ENCODE results near the gene REM2. TPM values are rescaled to one million over a fixed set of nuclear protein-coding genes. Genes with fewer than 3 reads are reported as not detected.
A peak's percentile ranks its signal among the peaks of the same experiment; 100 is the strongest.
"Not testable (repeated sequence)": the region's sequence is repeated elsewhere in the genome, so short reads cannot be mapped to it uniquely, and the experiment has no call there.

Gene REM2
- total RNA-seq, 1 experiment from 2014 or later = not detected

DNA sequence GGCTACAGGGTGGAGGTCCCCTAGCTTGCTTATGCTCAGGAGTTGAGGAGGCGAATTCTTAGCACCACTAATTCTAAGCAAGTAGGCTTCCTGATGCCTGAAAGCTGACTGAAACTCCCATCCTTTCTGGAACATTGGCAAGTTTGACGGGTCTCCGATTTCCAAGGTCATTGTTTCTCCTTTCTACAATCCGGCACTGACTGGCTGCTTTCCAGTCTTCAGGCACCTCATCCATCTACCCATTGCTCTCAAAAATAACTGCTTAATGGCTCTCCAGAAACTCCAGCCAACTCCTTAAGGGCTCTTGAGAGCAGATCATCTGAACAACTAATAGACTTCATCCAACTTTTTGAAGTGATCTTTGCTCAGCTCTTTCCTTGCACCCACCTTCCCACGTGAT is 13.3 kb downstream of the REM2 start:
- DNase-seq (ENCODE audit: low spot score) = no peak

DNA sequence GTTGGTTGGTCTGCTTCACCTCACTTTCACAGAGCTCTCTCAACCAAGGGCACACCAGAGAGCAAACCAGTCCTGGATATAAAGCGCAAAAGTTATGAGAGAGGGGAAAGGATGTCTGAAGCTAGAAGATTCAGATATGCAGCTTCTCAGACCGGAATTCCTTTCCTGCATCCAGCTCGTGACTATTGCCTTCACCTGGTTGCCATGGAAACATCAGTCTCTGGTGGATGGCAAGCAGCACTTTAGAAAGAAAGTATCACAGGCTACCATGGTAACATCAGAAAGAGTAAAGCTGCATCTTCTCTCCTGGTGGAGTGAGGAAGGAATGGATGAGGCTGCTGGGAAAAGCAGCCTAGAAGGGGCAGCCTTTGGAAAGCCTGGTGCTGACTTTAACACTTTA is 13.7 kb downstream of the REM2 start:
- DNase-seq (ENCODE audit: low spot score) = no peak

DNA sequence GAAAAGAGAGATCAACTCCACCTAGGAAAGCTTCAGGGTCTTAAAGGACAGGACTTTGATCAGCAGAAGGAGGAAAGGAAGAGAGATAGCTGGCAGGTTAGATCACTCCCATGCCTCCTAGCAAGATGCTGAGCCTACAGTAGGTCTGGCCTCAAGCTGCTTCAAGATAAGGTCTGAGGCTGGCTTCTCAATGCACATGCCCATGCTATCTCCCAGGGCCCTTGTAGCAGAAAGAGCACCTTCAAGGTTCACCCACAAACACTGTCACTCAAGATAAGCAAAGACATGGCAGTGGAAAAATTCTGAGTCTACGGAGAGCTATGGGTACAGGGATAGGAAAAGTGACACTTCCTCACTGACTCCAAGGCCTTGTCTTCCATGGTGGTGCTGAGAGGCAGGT is 14.3 kb downstream of the REM2 start:
- no peak for DNase-seq (ENCODE audit: low spot score)

DNA sequence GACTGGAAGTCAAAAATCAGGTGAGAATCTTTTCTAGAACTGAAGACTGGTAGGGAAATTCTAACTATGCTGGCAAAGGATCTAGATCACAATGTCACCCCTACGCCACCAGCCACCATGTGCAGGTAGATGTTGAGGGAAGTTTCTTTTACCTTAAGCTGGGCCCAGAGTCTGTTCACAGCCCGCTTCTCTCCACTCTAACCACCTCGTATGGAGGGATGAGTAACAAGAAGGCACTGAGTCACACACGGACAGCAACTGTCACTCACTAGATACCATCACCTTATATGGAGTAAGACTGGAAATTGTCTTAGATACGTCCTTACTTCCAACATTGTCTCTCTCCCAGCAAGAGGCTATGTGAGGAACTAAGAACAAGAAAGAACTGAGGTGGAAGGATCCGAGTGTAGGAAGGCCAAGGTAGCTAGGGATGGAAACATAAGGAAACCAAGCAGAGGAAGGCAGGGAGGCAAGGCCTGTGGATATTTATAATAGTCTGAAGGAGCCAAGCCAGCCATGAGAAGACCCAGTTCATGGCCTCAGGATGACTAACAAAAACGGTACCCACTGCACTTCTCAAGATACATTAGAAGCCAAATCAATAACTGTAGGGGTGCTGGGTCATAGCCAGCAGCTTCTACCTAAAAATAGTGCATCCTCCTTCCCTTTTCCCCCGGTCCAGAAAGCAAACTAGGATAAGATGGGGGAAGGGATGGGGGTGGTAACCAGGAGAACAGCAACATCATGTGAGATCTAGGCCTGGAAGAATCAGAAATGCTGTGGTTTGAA is 15.5 kb downstream of the REM2 start:
- DNase-seq (ENCODE audit: low spot score) = peak; percentile 30

DNA sequence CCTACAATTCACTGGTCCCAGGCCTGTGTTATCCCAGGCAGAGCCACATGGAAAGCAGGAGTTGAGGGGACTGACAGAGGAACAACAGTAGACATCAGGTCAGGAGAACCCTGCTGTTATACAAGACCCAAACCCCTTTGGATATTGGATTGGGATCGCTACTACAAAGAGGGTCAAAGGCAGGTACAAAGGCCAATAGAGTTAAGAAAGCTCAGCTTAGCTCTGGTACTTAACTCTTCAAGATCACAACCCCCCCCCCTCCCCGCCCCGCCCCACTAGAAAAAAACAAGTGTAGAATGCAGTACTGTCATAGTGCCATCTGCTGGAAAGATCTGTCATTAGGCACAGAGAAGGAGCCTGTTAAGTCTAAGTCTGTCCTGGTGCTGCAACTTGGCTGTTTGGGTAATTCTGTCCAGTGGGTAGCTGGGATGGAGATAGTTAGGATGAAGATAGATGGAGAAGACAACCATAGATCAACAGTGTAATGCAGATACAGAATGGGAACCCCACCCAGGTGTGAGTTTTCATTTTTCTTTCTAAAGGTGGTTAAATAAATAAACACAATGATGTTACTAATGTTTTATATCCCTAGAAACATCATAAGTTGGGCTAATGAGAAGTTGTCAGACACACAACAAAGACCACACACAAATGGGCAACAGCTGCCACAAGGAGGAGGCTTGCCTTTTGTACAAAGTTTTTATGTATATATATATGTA is 17.2 kb downstream of the REM2 start:
- peak; percentile 49 for DNase-seq (ENCODE audit: low spot score)

DNA sequence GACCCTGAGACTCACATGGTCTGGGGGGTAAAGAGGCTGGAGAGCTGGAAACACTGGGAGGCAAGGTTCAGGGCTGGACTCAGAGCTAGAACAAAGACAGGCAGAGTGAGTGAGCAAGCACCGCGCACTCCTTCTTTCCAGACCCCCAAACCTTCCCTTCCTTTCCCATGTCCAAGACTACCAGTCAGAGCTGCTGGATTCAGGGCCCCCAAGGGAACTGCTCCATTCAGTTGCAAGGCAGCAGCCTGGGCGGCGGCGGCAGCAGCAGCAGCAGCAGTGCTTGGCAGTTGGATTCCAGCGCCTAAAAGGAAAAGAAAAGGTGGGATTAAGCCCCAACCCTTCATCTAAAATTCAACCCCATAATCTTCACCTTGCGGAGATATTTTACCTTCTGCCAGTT is 18.8 kb downstream of the REM2 start:
- no peak for DNase-seq (ENCODE audit: low spot score)

DNA sequence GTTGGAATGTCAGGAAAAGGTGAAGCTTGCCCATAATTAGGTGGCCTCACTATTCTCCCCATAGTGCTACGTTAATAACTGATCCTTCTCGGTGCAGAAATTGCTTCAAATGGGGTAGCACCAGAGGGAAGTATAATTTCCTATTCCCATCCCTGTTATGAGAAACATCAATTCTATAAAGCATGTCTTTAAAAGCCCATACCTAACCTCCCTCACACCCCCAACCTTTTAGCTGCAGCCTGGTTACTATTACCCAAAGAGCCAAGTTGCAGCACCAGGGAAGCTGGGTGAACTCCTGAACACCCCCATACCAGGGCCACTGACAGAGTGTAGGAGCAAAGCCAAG is 20.7 kb downstream of the REM2 start:
- no peak for DNase-seq (ENCODE audit: low spot score)

DNA sequence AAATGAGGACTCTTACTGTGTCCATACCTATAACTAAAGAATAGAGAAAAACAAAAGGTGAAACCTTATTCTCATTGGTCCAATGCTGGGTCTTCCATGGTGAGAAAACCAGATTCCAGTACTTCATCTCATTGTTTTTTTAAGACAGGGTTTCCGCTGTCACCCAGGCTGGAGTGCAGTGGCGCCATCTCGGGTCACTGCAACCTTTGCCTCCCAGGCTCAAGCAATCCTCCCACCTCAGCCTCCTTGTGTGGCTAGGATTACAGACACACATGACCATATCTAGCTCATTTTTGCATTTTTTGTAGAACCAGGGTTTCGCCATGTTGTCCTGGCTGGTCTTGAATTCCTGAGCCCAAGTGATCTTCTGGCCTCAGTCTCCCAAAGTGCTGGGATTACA is 22.6 kb downstream of the REM2 start:
- DNase-seq (ENCODE audit: low spot score) = no peak

DNA sequence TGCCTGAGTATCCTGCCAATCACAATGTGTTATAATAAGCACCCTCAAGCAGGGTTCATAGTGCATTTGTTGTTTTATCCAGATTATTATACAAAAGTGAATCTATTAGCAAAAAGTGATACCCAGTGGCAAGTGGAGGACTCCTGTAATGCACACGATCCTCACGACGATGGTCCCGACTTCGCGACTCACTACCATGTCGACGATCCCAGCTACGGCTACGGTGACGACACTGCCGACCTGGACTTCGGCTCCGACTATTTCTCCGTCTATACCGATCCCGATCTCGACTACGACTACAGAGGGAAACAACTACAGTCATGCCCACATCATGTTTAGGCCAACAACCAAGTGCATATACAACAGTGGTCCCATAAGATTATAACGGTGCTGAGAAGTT is 23.1 kb downstream of the REM2 start:
- DNase-seq (ENCODE audit: low spot score) = no peak

DNA sequence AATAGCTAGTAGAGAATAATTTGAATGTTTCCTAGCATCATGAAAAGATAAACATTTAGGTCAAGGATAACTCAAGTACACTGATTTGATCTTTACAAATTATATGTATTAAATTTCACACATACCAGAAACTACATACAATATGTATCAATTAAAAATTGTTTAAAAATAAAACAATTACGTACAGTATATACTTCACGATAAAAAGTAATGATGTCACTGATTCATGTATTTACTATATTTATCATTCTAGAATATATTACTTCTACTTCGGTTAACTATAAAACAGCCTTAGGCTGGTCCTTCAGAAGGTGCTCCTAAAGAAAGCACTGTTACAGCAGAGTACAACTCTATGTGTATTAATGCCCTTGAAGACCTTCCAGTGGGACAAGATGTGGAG is 24.4 kb downstream of the REM2 start:
- DNase-seq (ENCODE audit: low spot score) = no peak

DNA sequence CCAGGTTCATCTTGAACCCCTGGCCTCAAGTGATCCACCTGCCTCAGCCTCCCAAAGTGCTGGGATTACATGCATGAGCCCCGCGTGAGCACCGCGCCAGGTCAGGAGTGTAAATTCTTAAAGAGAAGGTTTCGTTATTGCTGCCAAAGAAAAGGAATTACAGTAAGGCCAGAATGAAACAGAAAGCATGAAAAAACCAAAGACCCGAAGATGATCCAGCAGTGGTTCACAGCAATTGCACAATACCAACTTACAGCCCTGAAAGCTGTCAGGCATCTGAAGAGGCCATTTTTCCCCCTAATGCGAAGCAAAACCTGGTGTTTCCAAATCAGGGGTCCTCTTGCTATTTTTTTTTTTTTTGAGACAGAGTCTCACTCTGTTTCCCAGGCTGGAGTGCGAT is 25.6 kb downstream of the REM2 start:
- DNase-seq (ENCODE audit: low spot score) = no peak

DNA sequence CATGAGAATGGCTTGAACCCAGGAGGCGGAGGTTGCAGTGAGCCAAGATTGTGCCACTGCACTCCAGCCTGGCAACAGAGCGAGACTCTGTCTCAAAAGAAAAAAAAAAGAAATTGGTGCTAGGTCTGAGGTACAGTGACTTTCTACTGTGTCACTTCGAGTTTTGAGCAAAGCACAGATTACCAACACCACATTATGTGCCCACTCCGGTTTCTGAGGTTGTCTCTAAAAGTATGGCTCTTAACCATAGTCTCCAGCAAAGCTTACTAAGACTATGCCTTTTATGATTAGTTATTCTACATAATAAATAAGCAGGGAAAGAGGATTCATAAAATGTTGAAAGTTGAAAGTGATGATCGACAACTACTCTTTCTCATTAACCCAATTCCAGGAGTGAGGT is 27.9 kb downstream of the REM2 start:
- no peak for DNase-seq (ENCODE audit: low spot score)

DNA sequence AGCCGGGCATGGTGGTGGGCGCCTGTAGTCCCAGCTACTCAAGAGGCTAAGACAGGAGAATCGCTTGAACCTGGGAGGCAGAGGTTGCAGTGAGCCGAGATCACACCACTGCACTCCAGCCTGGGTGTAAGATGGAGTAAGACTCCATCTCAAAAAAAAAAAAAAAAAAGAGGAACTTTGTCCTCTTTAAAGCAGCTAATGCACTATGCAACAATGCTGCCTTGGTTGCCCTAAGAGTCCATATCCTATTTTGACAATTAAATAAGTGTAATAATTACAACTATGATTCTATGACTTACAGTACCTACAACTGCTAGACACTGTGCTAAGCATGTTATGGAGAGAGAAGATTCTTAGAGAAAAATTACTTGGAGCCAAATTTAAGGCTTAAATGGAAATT is 31.8 kb downstream of the REM2 start:
- not testable (repeated sequence) for DNase-seq (ENCODE audit: low spot score)

DNA sequence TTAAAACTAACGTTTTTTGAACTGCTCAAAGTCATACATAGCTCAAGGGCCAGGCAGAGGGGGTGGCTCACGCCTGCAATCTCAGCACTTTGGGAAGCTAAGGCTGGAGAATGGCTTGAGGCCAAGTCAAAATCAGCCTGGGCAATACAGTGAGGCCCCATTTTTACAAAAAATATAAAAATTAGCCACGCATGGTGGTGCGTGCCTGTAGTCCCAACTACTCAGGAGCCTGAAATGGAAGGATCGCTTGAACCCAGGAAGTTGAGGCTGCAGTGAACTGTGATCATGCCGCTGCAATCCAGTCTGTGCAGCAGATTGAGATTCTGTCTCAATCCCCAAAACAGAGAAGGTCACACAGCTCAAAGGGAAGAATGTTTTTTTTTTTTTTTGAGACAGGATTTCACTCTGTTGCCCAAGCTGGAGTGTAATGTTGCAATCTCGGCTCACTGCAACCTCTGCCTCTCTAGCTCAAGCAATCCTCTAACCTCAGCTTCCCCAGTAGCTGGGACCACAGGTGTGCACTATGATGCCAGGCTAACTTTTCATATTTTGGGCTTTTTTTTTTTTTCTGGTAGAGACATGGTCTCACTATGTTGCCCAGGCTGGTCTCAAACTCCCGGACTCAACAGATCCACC is 33.0 kb downstream of the REM2 start:
- no peak for DNase-seq (ENCODE audit: low spot score)

DNA sequence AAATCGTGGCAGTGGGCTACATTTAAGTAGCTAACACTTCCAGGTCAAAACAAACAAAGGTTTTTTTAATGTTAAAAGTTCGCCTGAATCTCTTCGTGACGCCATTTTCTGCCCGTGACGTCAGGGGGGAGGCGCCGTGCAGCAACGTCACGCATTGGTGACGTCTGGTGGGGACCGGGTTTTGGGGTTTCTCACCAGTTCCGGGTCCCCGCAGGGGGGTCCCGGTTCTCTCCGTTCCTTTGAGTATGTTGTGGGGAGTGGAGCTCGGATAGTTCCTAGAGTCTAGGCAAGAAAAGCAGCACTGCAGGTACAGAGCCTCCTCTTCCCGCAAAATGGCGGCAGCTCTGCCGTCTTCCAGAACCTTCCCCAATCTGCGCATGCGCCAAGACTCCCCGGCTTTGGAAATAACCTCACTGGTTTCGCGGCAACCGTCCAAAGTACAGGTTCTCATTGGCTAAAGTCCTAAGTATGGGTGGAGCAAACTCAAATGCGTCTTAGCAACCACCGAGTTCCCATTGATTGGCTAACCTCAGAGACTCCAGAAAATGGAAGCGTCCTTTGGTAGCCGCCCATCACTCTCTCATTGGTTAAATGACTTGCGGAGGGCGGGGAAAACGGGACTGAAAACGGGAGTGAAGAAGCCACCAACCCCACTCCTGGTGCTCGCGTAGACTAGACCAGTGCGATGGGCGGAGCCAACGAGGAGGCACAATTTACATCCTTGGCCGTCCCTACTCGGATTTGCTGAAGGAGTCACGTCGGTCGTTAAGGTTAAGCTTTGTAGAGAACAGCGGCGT is 36.0 kb downstream of the REM2 start, which contains the start of gene RBM23:
TSS of gene RBM23 (minus strand) at position 346 of the 797 bp plus-strand sequence.
- peak; percentile 98 for DNase-seq (ENCODE audit: low spot score)

DNA sequence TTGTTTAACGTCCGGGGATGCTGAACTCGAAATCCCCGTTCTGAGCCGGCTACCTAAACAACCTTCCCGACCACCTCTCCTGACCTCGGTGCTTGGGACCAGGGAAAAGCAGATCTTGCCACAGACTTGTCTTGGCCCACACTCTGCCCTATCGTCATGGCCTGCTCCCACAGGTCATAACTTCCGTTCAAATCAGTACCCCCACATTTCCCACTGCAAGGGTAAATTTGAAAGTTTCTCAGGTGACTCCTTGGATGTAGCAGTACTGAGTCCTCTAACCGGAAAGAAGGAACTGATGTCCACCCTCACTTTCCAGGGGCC is 36.5 kb downstream of the REM2 start:
- no peak for DNase-seq (ENCODE audit: low spot score)

DNA sequence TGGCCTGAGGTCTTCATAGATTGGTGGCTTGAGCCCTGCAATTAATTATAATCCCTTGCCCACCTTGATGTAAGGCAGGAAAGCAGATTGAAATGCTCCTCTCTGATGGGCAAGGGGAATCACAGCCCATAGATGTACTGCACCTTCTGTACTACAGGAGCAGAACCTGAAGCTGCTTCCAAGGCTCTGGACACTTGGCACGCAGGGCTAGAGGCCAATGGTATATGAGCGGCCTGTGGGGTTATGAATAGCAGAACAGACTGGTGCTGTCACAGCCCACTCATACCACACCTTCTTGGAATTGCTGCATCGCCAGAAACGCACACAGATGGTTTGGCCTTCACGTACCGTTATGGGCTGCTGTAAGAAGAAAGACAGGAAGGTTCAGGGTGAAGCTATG is 37.7 kb downstream of the REM2 start:
- no peak for DNase-seq (ENCODE audit: low spot score)

DNA sequence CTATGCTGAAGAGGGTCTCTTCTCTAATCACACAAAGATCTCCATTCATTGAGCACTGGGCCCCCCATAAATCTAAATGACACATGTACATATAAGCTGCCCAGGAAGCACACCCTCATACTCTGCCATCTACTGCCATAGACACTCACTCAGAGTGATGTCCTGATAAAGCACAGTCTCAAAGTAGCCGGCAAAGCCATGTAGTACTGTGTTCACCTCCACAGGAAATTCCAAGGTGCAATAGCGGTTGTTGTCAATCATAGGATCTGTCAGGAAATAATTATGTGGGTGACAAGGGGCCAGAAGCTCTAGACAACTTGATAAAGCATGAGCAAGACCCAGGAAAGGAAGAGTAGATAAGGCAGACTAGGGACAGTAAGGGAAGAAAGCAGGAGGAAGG is 39.3 kb downstream of the REM2 start:
- no peak for DNase-seq (ENCODE audit: low spot score)

DNA sequence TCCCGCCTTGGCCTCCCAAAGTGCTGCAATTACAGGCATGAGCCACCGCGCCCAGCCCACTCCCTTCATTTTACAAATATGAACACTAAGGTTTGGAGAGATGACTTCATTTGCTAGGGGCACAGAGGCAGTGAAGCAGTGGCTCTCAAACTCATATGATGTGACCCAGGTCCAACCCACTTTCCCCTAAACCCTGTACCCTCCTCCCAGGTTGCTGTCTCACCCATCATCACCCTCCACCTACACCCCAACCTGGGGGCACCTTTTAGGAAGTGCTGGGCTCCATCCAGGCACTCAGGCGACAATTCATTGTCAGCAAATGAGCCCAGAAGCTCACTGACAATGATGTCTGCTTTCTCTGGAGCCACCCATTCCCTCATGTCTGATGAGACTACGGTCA is 40.7 kb downstream of the REM2 start:
- DNase-seq (ENCODE audit: low spot score) = no peak

DNA sequence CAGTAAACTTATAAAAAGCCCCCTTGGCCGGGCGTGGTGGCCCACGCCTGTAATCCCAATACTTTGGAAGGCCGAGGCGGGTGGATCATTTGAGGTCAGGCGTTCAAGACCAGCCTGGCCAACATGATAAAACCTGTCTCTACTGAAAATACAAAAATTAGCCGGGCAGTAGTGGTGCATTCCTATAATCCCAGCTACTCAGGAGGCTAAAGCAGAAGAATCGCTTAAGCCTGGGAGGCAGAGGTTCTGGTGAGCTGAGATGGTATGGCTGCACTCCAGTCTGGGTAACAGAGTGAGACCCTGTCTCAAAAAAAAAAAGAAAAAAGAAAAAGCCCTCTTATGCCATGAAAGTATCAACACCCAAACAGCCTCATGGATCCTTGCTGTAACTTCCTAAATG is 42.5 kb downstream of the REM2 start:
- DNase-seq (ENCODE audit: low spot score) = no peak

DNA sequence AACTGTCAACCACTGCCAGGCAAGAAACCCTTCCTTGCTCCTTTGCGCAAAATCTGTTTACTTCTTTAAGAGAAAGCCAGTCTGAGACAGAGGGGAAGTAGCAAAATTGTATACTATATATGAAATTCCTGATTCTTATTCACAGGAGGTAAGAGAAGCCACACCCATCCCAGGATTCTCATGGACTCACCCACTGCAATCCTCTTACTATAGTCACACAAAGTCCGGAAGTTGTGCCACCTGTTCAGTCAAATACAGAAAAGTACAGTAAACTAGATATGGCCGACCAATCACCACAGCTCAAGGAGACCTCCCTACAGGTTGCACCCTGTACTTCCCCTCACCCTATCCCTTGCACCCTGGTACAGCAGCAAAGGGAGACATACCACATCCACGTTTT is 43.3 kb downstream of the REM2 start:
- peak; percentile 54 for DNase-seq (ENCODE audit: low spot score)
